AG04449 (cell line): Measurements from ENCODE around the gene SH3D19.

Source experiments
- CTCF ChIA-PET: fragments of 350-600 bp; formaldehyde crosslinking; extraction: SDS; loops from one replicate; lab custom pipeline; 2021; ENCODE audit warnings: antibody characterized with exemption; lab: Yijun Ruan, JAX
- POLR2A ChIA-PET: fragments of 400-600, 350-600 bp; formaldehyde crosslinking; extraction: SDS; loops from one replicate; lab custom pipeline; 2020; ENCODE audit warnings: antibody characterized with exemption, inconsistent platforms; lab: Yijun Ruan, JAX
- DNase-seq: peaks from one replicate; pipeline ENCODE4 v3.0.0-alpha.2; 2010; ENCODE audit warnings: low read depth, low spot score
- H3K4me3 ChIP-seq: 2 replicates; pipeline ENCODE4 v1.5.1; 2011; ENCODE audit warnings: low read depth, mild to moderate bottlenecking, control low read depth, low read length
- CTCF ChIP-seq: IDR thresholded peaks from one replicate; pipeline ENCODE4 v1.5.1; 2011; ENCODE audit warnings: mild to moderate bottlenecking, moderate library complexity, low read length, control low read depth, inconsistent platforms; ENCODE audit not compliant: insufficient read depth; ENCODE audit errors: missing control alignments

SH3D19 gene

GRCh38 chr4:151215295-151215694 lies 110.1 kb downstream of the SH3D19 start:
- TF ChIP-seq CTCF: no peak
- no peak overlapping the region for H3K4me3 ChIP-seq
- ChIA-PET POLR2A (no interaction called here), CTCF (no interaction called here)
- no peak for DNase-seq

DNA sequence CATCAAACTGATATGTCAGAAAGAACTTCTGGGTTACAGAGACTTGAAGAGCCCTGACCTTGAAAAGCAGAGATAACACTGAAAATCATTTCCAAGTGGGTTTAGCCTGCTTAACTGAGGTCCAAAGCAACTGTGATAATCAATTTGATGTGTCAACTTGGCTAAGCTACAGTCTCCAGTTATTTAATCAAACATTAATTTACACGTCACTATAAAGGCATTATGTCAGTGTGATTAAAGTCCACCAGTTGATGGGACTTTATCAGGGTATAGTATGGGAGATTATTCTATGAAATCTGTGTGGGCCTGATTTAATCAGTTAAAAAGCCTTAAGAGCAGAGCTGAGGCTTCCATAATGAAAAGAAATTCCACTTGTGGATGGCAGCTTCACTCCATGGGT lies 117.5 kb downstream of the SH3D19 start:
- no peak for TF ChIP-seq CTCF
- CTCF ChIA-PET: no interaction called here
- no peak overlapping the region for H3K4me3 ChIP-seq
- DNase-seq: no peak
- POLR2A ChIA-PET: no interaction called here

DNA sequence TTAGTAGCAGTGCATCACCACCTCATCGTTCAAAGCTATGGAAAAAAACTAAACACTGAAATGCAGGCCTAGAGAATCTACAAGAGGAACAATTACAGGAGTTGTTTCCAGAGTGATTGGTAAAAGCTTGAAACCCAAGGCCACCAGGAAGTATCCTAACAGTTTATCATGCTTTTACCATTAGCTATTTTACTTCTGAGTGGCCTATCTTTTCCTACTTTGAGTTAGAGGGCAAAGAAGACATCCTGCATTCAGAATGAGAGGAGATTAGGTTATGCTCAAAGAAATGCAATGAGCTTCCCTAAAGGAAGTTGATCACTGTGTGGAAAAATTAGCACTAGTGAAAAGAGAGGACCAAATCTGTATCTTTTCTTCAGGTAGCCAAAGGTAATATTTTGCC lies 118.2 kb downstream of the SH3D19 start:
- DNase-seq: no peak
- ChIA-PET POLR2A (no interaction called here), CTCF (no interaction called here)
- no peak for TF ChIP-seq CTCF
- H3K4me3 ChIP-seq: no peak overlapping the region

GRCh38 chr4:151206241-151207005 lies 119.0 kb downstream of the SH3D19 start:
- no peak for DNase-seq
- TF ChIP-seq CTCF: no peak
- CTCF ChIA-PET: interaction anchor here (0.9 kb wide), 1 partner anchor 11 kb away, joined by 3 read pairs; no protein-coding TSS in a partner anchor
- H3K4me3 ChIP-seq: no peak overlapping the region
- POLR2A ChIA-PET: no interaction called here

DNA sequence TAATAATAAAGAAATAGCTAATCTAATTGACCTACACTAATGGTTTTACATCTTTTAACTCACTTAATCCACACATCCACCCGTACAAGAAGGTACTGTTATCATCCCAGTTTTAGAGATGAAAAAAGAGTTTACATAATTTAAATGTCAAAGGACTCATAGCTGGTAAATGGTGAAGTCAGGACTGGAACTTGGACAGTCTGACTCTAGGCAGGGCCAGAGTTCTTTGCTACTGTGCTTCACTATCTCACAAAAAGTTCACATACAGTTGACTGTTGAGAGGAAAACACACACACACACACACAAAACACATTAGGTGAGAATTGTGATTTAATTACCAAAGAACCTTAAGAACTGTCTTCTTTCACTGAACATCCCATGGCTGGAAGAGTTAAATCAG lies 119.7 kb downstream of the SH3D19 start:
- no peak for TF ChIP-seq CTCF
- ChIA-PET CTCF (interaction anchor here (0.9 kb wide), 1 partner anchor 11 kb away, joined by 3 read pairs; no protein-coding TSS in a partner anchor), POLR2A (no interaction called here)
- no peak for DNase-seq
- H3K4me3 ChIP-seq: no peak overlapping the region

DNA sequence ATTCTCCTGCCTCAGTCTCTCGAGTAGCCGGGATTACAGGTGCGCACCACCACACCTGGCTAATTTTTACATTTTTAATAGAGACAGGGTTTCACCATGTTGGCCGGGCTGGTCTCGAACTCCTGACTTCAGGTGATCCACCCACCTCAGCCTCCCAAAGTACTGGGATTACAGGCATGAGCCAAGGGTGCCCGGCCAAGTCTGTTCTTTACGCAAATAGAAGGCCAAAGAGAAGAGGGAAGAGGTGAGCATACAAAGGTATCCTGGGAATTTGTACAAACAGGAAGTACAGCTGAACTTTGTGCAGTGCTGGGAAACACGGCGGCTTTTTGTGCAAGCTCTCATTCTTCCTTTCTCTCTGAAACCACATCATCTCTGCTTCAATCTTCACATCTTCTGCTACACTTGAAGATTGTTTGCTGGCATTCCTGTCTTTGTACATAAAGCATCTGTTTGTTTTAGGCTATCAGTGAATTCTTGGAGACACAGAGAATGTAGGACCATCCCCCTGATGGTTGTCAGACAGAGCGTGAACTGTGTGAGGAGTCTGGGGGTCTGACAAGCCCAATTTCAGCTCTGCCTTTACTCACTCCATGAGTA lies 120.4 kb downstream of the SH3D19 start:
- no peak overlapping the region for H3K4me3 ChIP-seq
- CTCF ChIA-PET: interaction anchor here (0.9 kb wide), 1 partner anchor 10 kb away, joined by 3 read pairs; no protein-coding TSS in a partner anchor
- POLR2A ChIA-PET: no interaction called here
- TF ChIP-seq CTCF: no peak
- DNase-seq: no peak
